ENCODE data around the gene PAMR1.

- TF ChIP-seq CTCF (IDR thresholded peaks at IDR 0.05) (no peak), POLR2AphosphoS5 (IDR thresholded peaks at IDR 0.05) (no peak), POLR2A (IDR thresholded peaks at IDR 0.05) (no peak), EP300 (IDR thresholded peaks at IDR 0.05) (no peak)
Measured at GRCh38 chr11:35507688-35508087, 17.7 kb downstream of the PAMR1 start.

All from gastroesophageal sphincter (tissue), 3 donors.